ENCODE data around the gene ABCB8.
A peak's percentile ranks its signal among the peaks of the same experiment; 100 is the strongest.

ABCB8 gene

DNA sequence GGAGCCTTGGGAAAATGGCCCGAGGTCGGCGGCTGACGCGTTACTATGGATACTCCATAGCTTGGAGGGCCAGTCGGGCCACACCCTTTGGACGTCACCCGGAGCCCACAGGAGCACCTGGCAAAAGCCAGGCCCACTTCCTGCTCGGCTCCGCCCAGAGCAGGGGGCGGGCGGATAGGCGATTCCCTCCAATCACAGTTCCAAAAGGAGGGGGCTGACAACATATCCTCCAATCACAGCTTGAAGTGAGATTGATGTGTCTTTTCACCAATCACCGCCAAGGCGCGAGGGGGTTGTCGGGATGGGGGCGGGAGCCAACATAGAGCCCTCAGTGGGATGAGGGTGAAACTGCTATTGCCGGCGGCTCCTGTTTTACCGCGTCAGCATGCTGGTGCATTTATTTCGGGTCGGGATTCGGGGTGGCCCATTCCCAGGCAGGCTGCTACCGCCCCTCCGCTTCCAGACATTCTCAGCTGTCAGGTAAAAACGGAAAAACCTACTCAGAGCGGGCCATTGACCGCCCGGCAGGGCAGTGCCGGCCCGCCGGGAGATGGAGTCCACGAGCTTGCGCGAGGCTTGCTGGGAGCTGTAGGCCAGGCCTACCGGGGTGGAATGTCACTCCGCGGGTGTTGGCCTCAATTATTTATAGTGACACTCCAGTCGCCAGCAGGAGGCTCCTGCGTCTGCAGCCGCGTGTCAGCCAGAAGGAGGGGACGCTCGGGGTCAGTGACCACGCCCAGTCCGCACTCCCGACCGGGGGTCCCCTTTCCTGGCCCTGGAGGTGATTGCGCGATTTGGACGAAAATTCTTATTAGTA, at the start of gene ABCB8:
Gene ABCB8, plus strand, starts transcription at position 320 of the 817 bp plus-strand sequence. Its CDS starts 66 bp downstream, at position 386.
- Histone ChIP-seq H3K27ac (peak within 1 kb of the TSS in 20 of 21 experiments; percentile 57 to 90 (median 78)), H3K4me3 (peak within 1 kb of the TSS; percentile 53 to 80 (median 62))

DNA sequence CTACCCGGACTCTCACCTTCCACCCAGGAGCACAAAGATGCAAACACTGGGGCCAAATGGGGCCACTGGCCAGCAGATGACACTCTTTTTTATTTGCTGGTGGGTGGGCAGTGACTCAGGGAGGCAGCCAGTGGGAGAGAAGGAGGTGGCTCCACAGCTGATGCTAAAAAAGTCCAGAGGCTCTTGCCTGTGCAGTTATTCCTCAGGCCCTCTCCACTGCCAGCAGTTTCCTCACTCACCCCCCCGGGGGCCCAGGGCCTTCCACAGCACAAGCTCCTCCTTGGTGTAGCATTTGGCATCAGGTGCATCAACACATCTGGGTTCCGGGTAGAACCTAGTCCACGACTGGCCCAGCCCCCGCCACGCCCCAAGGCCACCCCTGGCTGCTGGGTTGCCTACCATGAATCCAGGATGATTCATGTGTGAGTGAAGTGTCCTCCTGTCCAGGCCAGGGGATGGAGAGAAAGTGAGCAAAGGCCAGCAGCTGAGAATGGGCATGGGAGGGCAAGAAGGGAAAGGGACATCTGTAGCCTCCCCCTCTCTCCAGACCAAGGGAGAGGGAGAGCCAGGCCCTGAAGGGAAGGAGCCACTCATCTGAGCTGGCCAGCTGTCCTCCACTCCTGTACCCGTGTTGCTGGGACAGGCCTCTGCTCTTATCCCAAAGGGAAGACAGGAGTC, 48.4 kb upstream of the ABCB8 start:
- no peak overlapping the region for H3K27ac ChIP-seq
- no peak overlapping the region for H3K4me3 ChIP-seq

GRCh38 chr7:150980663-150981062, 47.6 kb upstream of the ABCB8 start:
- Histone ChIP-seq H3K4me3 (no peak overlapping the region), H3K27ac (no peak overlapping the region)

- no peak overlapping the region for H3K4me3 ChIP-seq
- H3K27ac ChIP-seq: no peak overlapping the region
Observed at GRCh38 chr7:150981644-150982043, 46.6 kb upstream of the ABCB8 start.

DNA sequence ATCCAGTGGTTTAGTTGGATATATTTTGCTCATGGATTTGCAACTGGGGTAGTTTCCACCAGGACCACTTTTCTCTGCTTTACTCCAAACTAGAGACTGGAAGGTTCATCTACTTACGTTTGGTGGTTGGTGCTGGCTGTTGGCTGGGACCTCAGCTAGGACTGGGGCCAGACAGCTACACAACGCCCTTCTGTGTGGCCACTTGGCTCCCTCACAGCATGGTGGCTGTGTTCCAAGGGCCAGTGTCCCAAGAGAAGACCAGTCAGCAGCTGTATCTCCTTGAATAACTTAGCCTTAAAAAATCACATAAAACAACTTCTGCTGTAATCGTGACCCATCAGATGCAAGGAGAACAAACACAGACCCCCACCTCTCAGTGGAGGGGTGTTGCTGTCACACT, 45.9 kb upstream of the ABCB8 start:
- Histone ChIP-seq H3K27ac (no peak overlapping the region), H3K4me3 (no peak overlapping the region)

GRCh38 chr7:150983893-150984368, 44.3 kb upstream of the ABCB8 start:
- no peak overlapping the region for H3K4me3 ChIP-seq
- no peak overlapping the region for H3K27ac ChIP-seq

DNA sequence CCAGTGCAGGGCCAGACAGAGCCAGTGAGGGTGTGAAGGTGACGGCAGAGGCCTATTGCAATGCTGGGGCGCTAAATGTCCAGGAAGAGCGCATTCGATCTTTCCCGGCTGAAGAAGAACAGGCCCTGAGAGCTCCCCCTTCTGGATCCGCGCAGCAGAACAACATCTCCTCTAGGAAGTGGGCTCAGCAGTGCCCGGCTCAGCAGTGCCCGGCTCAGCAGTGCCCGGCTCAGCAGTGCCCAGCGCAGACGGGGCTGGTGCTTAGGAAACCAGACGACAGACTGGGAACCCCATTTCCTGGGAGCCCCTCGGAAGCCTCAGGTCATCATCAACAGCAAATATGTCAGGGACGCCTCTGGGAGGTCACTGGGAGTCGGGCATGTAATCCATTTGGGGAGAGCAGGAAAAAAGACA, 42.1 kb upstream of the ABCB8 start:
- no peak overlapping the region for H3K4me3 ChIP-seq

DNA sequence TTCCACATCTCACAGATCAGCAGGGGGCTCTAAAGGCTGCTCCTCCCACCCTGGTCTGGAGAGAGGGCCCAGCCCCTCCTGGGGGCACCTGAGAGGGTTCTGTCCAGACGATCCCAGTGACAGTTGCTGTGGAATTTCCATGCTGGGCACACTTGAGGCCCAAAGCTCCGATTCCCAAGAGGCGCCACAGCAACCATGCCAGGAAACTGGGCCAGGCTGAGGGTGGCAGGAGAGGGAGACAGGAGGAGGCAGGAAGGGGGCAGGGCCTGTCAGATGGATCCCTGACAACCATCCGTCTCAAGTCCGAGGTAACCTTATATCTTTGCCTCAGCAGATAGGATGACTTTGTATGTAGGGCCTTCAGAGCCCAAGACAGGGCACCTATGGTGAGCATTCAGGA, 41.7 kb upstream of the ABCB8 start:
- H3K4me3 ChIP-seq: no peak overlapping the region
- H3K27ac ChIP-seq: no peak overlapping the region

More for the DNA sequence above, 42.1 kb upstream of the ABCB8 start:
- no peak overlapping the region for H3K27ac ChIP-seq

DNA sequence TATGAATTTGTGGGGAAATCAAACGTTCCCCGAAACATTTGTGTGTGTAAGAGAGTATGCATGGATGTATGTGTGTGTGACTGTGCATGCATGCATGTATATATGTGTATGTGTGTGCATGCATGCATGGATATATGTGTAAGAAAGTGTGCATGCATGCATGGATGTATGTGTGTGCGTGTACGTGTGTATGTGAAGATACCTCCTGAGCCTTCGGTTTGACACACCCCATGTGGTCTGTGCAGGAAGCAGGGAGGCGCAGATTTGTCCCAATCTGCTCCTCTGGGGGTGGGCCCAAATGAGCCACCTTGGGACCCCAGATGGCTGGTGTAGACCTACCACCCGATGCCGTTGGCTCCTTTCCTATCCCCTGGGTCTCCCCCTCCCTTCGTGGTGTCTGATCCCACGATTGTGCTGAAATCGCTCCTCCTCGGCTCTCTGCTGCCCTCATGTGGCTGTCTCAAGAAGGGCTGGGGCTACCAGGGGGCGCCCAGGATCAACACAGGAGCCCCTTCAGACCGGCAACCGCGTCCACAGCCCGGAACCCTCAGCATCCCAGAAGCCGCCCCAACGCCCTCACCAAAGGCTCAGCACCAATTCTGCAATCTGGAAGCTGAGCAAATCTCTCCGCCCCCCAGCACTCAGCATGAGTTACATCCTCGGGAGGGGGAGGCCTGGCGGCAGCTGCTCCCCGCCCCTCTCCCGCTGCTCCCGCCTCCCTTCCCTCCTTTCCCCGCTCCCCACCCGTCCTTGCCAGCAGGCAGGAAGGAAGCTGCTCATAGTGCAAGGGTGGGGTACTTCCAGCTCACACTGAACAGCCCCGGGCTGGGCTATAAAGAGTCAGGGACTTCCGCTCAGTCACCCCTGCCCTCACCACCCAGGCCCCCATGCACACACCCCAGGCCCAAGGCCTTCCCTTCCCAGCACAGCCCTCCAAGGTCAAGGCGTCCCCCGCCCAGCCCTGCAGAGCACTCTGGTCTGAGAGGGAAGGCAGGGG, 39.7 kb upstream of the ABCB8 start:
- H3K27ac ChIP-seq: peak overlapping the region in 5 of 21 experiments; percentile 24 to 65 (median 62)
- H3K4me3 ChIP-seq: no peak overlapping the region

GRCh38 chr7:150989456-150989855, 38.8 kb upstream of the ABCB8 start:
- H3K27ac ChIP-seq: peak overlapping the region in 6 of 21 experiments; percentile 8 to 65 (median 45)
- H3K4me3 ChIP-seq: no peak overlapping the region

DNA sequence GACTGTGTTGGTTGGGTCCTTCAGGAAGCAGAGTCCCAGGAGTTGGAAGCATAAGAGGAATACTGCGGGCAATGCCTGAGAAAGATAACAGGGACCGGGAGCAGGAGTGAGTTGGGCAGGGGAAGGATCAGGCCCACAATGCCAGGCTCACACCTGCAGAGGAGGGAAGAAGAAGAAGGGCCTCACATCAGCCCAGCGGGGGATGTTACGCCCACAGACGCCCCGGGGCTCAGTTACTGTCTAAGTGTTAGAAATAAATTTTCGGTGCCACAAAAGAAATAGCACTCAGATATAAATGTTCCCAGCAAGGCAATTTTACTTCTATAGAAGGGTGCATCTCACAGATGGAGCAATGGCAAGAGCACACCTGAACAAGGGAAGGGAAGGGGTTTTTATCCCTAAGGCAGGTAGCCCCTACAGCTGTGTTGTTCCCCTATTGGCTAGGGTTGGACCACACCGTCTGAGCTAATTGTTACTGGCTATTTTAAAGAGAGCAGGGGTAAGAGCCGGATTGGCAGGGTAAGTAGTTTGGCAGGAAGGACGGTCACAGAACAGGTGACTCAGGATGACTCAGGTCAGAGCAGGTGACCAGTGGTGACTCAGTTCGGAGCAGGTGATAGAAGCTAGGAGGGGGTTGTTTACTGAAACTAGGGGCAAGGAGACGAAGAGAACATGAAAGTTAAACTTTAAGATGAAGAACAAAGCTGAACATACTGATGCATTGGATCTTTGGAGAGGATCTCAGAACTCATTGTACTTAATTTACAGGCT, 37.6 kb upstream of the ABCB8 start, which contains the start of gene NOS3:
Gene NOS3, plus strand, starts transcription at position 602 of the 771 bp plus-strand sequence. CDS start 2,787 bp downstream, outside the sequence.
- no peak within 1 kb of the TSS for H3K4me3 ChIP-seq
- peak within 1 kb of the TSS in 1 of 21 experiments; percentile 8 for H3K27ac ChIP-seq

GRCh38 chr7:150992051-150992640, 36.1 kb upstream of the ABCB8 start:
- H3K27ac ChIP-seq: peak overlapping the region in 9 of 21 experiments; percentile 18 to 63 (median 28)

DNA sequence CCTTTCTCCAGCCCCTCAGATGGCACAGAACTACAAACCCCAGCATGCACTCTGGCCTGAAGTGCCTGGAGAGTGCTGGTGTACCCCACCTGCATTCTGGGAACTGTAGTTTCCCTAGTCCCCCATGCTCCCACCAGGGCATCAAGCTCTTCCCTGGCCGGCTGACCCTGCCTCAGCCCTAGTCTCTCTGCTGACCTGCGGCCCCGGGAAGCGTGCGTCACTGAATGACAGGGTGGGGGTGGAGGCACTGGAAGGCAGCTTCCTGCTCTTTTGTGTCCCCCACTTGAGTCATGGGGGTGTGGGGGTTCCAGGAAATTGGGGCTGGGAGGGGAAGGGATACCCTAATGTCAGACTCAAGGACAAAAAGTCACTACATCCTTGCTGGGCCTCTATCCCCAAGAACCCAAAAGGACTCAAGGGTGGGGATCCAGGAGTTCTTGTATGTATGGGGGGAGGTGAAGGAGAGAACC, 35.4 kb upstream of the ABCB8 start:
- peak overlapping the region in 11 of 21 experiments; percentile 10 to 66 (median 37) for H3K27ac ChIP-seq
- no peak overlapping the region for H3K4me3 ChIP-seq

More at GRCh38 chr7:150992051-150992640, 36.1 kb upstream of the ABCB8 start:
- H3K4me3 ChIP-seq: no peak overlapping the region

- H3K27ac ChIP-seq: peak overlapping the region in 11 of 21 experiments; percentile 13 to 66 (median 42)
Observed at GRCh38 chr7:150993511-150993910, 34.7 kb upstream of the ABCB8 start.

DNA sequence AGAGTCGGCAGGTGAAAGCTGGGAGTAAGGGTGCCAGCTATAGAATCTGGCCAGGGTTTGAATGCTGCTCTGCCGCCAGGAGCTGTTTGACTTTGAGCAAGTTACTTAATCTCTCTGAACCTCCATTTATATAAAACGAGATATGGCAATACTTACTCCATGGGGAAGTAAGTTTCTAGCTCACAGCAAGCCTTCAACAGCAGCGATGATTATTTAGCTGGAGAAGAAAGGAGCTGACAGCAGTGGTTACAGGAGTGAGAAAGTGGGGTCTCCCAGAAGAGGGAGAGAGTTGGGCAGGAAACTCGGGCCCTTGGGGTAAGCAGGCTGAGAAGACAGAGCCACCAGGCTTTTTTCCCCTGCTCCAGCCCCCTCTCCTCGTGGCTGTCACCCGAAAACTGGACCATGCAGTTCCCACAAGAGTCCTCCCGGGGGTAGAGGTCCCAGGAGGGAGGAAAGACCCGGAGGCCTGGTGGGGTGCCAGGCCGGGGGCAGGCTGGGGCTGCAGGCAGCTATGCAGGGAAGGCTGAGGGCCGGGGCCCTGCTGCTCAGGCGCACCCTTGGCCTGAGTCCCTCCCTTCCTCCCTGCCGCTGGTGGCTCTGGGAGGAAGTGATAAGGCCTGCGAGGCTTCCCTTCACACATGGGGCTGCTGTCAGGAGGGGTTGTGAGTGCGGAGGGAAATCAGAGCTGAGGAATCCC, 34.0 kb upstream of the ABCB8 start:
- Histone ChIP-seq H3K27ac (peak overlapping the region in 14 of 21 experiments; percentile 13 to 67 (median 46)), H3K4me3 (peak overlapping the region in 4 of 7 experiments; percentile 8 to 17 (median 12))

More at GRCh38 chr7:150993511-150993910, 34.7 kb upstream of the ABCB8 start:
- peak overlapping the region in 4 of 7 experiments; percentile 8 to 17 (median 12) for H3K4me3 ChIP-seq

DNA sequence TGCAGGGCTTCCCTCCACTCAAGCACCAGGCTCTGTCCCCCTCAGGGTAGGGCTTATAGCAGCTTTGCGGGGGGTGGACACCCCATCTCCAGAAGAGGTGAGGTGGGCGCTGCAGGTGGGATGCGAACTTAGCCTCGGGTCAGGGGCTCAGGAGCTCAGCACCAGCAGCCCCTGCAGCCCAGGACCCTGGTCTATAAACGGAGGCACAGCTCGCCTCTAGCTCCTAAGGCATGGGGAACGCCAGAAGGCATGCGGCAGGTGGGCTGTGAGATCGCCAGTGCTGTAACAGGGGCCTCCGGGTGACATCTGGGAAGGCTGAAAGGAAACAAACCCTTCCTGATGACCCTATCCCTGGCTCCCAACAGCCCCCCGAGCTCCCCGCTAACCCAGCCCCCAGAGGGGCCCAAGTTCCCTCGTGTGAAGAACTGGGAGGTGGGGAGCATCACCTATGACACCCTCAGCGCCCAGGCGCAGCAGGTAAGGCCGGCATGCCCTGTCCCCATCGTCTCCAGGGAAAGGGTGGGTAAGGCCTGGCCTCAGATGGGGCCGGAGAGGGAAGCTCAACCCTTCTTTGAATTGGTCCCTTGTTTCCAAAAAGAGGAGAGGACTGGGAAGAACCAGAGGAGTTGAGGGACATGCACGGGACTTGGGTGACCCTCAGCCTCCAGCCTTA, 33.3 kb upstream of the ABCB8 start:
- peak overlapping the region in 4 of 7 experiments; percentile 7 to 17 (median 11) for H3K4me3 ChIP-seq
- H3K27ac ChIP-seq: peak overlapping the region in 4 of 21 experiments; percentile 45 to 67 (median 54)

Data from skin epidermis (tissue), 12 donors.